ENCODE measurements around the gene PRKG1. TPM values are rescaled to one million over a fixed set of nuclear protein-coding genes. Genes with fewer than 3 reads are reported as not detected.

PRKG1 gene
- total RNA-seq, 1 experiment from 2014 or later, result 7.4 TPM

- no peak overlapping the region for H3K9ac ChIP-seq (ENCODE audit: low read length)
Measured at GRCh38 chr10:51711519-51711891, 637.2 kb downstream of the PRKG1 start.

GRCh38 chr10:51716981-51717380 is 642.7 kb downstream of the PRKG1 start:
- no peak overlapping the region for H3K4me3 ChIP-seq (ENCODE audit: low read length)
- no peaks in the 10 kb centered on the region for H3K36me3 ChIP-seq (ENCODE audit: low read depth, low read length)
- H3K27ac ChIP-seq (ENCODE audit: low read length), result no peak overlapping the region
- ChIA-PET POLR2A (ENCODE audit: unreplicated experiment) (no interaction called here), CTCF (no interaction called here)
- H2AFZ ChIP-seq (ENCODE audit: low read length), result no peak overlapping the region
- ATAC-seq, result no peak
- intact Hi-C loops (cut with micrococcal nuclease), result no loop called here
- DNase-seq, result no peak
- no peaks in the 10 kb centered on the region for H3K9me2 ChIP-seq (replicated peaks; ENCODE audit: low read length)
- no TSS peak for BruUV-seq (replicated peaks)
- peaks cover 4% of the 10 kb centered on the region for H3F3A ChIP-seq (ENCODE audit: low read length, unreplicated experiment)
- H3K4me2 ChIP-seq (ENCODE audit: low read length), result no peak overlapping the region
- H3K27me3 ChIP-seq (ENCODE audit: low read length), result no peaks in the 10 kb centered on the region
- H3K9me3 ChIP-seq (ENCODE audit: low read length), result no peaks in the 10 kb centered on the region
- TF ChIP-seq EZH2 (IDR thresholded peaks at IDR 0.05; ENCODE audit: low read length, unreplicated experiment) (no peak), CTCF (conservative IDR thresholded peaks at IDR 0.05; ENCODE audit: low read depth, low read length) (no peak), EZH2phosphoT487 (IDR thresholded peaks at IDR 0.05; ENCODE audit: borderline replicate concordance, low read length) (no peak)
- peaks cover 20% of the 10 kb centered on the region for H3K4me1 ChIP-seq (ENCODE audit: insufficient read depth, low read length)
- no peaks in the 10 kb centered on the region for H4K20me1 ChIP-seq (ENCODE audit: low read length)
- H3K9ac ChIP-seq (ENCODE audit: low read length), result no peak overlapping the region
- no peaks in the 10 kb centered on the region for H3K79me2 ChIP-seq (ENCODE audit: low read length)

More at GRCh38 chr10:51711519-51711891, 637.2 kb downstream of the PRKG1 start:
- no peaks in the 10 kb centered on the region for H3K9me2 ChIP-seq (replicated peaks; ENCODE audit: low read length)
- no TSS peak for BruUV-seq (replicated peaks)
- TF ChIP-seq EZH2 (IDR thresholded peaks at IDR 0.05; ENCODE audit: low read length, unreplicated experiment) (no peak), CTCF (conservative IDR thresholded peaks at IDR 0.05; ENCODE audit: low read depth, low read length) (no peak), EZH2phosphoT487 (IDR thresholded peaks at IDR 0.05; ENCODE audit: borderline replicate concordance, low read length) (no peak)
- ChIA-PET POLR2A (ENCODE audit: unreplicated experiment) (no interaction called here), CTCF (no interaction called here)
- H3K9me3 ChIP-seq (ENCODE audit: low read length), result no peaks in the 10 kb centered on the region
- H2AFZ ChIP-seq (ENCODE audit: low read length), result no peak overlapping the region
- no peaks in the 10 kb centered on the region for H3K79me2 ChIP-seq (ENCODE audit: low read length)
- intact Hi-C loops (cut with micrococcal nuclease), result no loop called here
- no peak for DNase-seq
- H4K20me1 ChIP-seq (ENCODE audit: low read length), result no peaks in the 10 kb centered on the region
- H3K4me2 ChIP-seq (ENCODE audit: low read length), result no peak overlapping the region
- no peaks in the 10 kb centered on the region for H3K36me3 ChIP-seq (ENCODE audit: low read depth, low read length)
- H3K4me3 ChIP-seq (ENCODE audit: low read length), result no peak overlapping the region
- no peaks in the 10 kb centered on the region for H3K4me1 ChIP-seq (ENCODE audit: insufficient read depth, low read length)
- ATAC-seq, result no peak
- no peaks in the 10 kb centered on the region for H3K27me3 ChIP-seq (ENCODE audit: low read length)
- H3F3A ChIP-seq (ENCODE audit: low read length, unreplicated experiment), result no peaks in the 10 kb centered on the region
- H3K27ac ChIP-seq (ENCODE audit: low read length), result no peak overlapping the region

- no peak overlapping the region for H2AFZ ChIP-seq (ENCODE audit: low read length)
- CTCF ChIA-PET, result interaction anchor here (0.6 kb wide), 4 partner anchors 11 to 540 kb away, joined by 3 to 6 read pairs (median 4); no protein-coding TSS in a partner anchor
Measured at GRCh38 chr10:51718804-51719291, 644.6 kb downstream of the PRKG1 start.

More at GRCh38 chr10:51718804-51719291, 644.6 kb downstream of the PRKG1 start:
- ATAC-seq, result peak; percentile 89
- no peak for TF ChIP-seq EZH2phosphoT487 (IDR thresholded peaks at IDR 0.05; ENCODE audit: borderline replicate concordance, low read length)
- no peak for TF ChIP-seq EZH2 (IDR thresholded peaks at IDR 0.05; ENCODE audit: low read length, unreplicated experiment)
- no peak for TF ChIP-seq CTCF (conservative IDR thresholded peaks at IDR 0.05; ENCODE audit: low read depth, low read length)
- intact Hi-C loops (cut with micrococcal nuclease), result no loop called here
- POLR2A ChIA-PET (ENCODE audit: unreplicated experiment), result interaction anchor here (0.6 to 1.1 kb wide), 3 partner anchors 256 to 805 kb away, joined by 3 to 5 read pairs (median 5); no protein-coding TSS in a partner anchor
- H3K27ac ChIP-seq (ENCODE audit: low read length), result peak overlapping the region; percentile 67
- no peaks in the 10 kb centered on the region for H3K36me3 ChIP-seq (ENCODE audit: low read depth, low read length)
- no peaks in the 10 kb centered on the region for H3K27me3 ChIP-seq (ENCODE audit: low read length)
- H3K4me2 ChIP-seq (ENCODE audit: low read length), result peak overlapping the region; percentile 7
- peaks cover 20% of the 10 kb centered on the region for H3K4me1 ChIP-seq (ENCODE audit: insufficient read depth, low read length)
- no TSS peak for BruUV-seq (replicated peaks)
- no peaks in the 10 kb centered on the region for H3K9me3 ChIP-seq (ENCODE audit: low read length)
- H3K79me2 ChIP-seq (ENCODE audit: low read length), result no peaks in the 10 kb centered on the region
- DNase-seq, result peak; percentile 85
- H3K4me3 ChIP-seq (ENCODE audit: low read length), result no peak overlapping the region
- H3F3A ChIP-seq (ENCODE audit: low read length, unreplicated experiment), result peaks cover 4% of the 10 kb centered on the region
- H3K9ac ChIP-seq (ENCODE audit: low read length), result 0 out of 2 replicates have a peak overlapping the region, but pooled peaks have one; percentile 5
- H4K20me1 ChIP-seq (ENCODE audit: low read length), result no peaks in the 10 kb centered on the region
- H3K9me2 ChIP-seq (replicated peaks; ENCODE audit: low read length), result no peaks in the 10 kb centered on the region
